ENCODE results near the gene WDR81.

DNA sequence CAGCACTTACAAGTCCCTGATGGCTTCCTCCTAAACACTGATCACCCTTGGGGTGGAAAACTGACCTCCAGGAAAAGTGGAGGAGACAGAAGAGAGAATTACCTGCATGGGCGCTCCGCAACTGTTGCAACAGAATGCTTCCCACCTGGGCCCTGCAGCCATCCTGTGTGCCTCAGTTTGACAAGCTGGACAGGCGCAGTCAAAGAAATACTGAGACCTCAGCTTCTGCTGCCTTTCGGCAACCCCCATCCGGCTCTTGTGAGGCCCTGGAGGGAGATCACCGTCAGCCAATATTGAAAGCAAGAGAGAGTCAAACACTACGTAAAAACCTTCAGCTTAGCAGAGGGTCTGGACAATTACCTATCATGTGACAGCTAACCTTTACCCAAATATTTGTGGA lies 62.2 kb downstream of the WDR81 start:
- TF ChIP-seq, protein P1, sequence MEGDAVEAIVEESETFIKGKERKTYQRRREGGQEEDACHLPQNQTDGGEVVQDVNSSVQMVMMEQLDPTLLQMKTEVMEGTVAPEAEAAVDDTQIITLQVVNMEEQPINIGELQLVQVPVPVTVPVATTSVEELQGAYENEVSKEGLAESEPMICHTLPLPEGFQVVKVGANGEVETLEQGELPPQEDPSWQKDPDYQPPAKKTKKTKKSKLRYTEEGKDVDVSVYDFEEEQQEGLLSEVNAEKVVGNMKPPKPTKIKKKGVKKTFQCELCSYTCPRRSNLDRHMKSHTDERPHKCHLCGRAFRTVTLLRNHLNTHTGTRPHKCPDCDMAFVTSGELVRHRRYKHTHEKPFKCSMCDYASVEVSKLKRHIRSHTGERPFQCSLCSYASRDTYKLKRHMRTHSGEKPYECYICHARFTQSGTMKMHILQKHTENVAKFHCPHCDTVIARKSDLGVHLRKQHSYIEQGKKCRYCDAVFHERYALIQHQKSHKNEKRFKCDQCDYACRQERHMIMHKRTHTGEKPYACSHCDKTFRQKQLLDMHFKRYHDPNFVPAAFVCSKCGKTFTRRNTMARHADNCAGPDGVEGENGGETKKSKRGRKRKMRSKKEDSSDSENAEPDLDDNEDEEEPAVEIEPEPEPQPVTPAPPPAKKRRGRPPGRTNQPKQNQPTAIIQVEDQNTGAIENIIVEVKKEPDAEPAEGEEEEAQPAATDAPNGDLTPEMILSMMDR (IDR thresholded peaks at IDR 0.05), result no peak
- TF ChIP-seq POLR2A (IDR thresholded peaks at IDR 0.05), result no peak

Data from right lobe of liver (tissue), 4 donors.